CD4-positive, alpha-beta memory T cell (primary cell): ENCODE results near the gene PSMB8. TPM values are rescaled to one million over a fixed set of nuclear protein-coding genes. Genes with fewer than 3 reads are reported as not detected.

Experiments used
- CTCF ChIA-PET: fragments of 350-600 bp; sonication (Branson Sonifier 250); formaldehyde crosslinking; loops from one replicate; lab custom pipeline; 2021; ENCODE audit warnings: inconsistent platforms; ENCODE audit not compliant: partially characterized antibody; lab: Charles Lee
- POLR2A ChIA-PET: fragments of 350-600 bp; sonication (Branson Sonifier 250); formaldehyde crosslinking; loops from one replicate; lab custom pipeline; 2021; ENCODE audit not compliant: partially characterized antibody; lab: Charles Lee
- DNase-seq, 5 donors: peaks; one replicate each; pipeline versions ENCODE4 v3.0.0 to v3.0.0-alpha.2; 2020 to 2022; ENCODE audit warnings: mixed read lengths in 1 of 5
- H3K27ac ChIP-seq: one replicate; pipeline ENCODE4 v1.7.0; 2013; ENCODE audit warnings: low read depth, low read length
- H3K27me3 ChIP-seq: 2 replicates; pipeline ENCODE4 v1.7.0; 2013; ENCODE audit warnings: mild to moderate bottlenecking, low read length, moderate library complexity; ENCODE audit not compliant: insufficient read depth
- H3K36me3 ChIP-seq: 2 replicates; pipeline ENCODE4 v1.7.0; 2013; ENCODE audit warnings: mild to moderate bottlenecking, low read length, moderate library complexity; ENCODE audit not compliant: insufficient read depth
- H3K4me1 ChIP-seq: 2 replicates; pipeline ENCODE4 v1.7.0; 2013; ENCODE audit warnings: mild to moderate bottlenecking, low read length, moderate library complexity; ENCODE audit not compliant: insufficient read depth
- H3K4me3 ChIP-seq, 2 donors: one replicate each; pipeline ENCODE4 v1.7.0; 2013; ENCODE audit warnings: low read length in 2 of 2, mild to moderate bottlenecking in 1 of 2
- H3K9me3 ChIP-seq, 2 donors: one replicate each; pipeline ENCODE4 v1.7.0; 2013; ENCODE audit warnings: low read length in 2 of 2, control low read depth in 1 of 2; ENCODE audit not compliant: control insufficient read depth in 1 of 2
- H3K27ac Mint-ChIP-seq, 7 donors: one replicate each; pipeline ENCODE4 v1.8.0; 2020 to 2021; ENCODE audit warnings: mixed read lengths in 7 of 7, mild to moderate bottlenecking in 6 of 7, inconsistent platforms in 3 of 7, moderate library complexity in 3 of 7
- H3K27me3 Mint-ChIP-seq, 2 donors: one replicate each; pipeline ENCODE4 v1.8.0; 2020 to 2021; ENCODE audit warnings: mixed read lengths in 2 of 2
- H3K36me3 Mint-ChIP-seq, 2 donors: one replicate each; pipeline ENCODE4 v1.8.0; 2020 to 2021; ENCODE audit warnings: mixed read lengths in 2 of 2, inconsistent platforms in 1 of 2, mild to moderate bottlenecking in 1 of 2
- H3K4me1 Mint-ChIP-seq, 4 donors: one replicate each; pipeline ENCODE4 v1.8.0; 2020 to 2021; ENCODE audit warnings: mixed read lengths in 4 of 4, mild to moderate bottlenecking in 1 of 4
- H3K4me3 Mint-ChIP-seq, 8 donors: one replicate each; pipeline ENCODE4 v1.8.0; 2020 to 2021; ENCODE audit warnings: mixed read lengths in 8 of 8, mild to moderate bottlenecking in 7 of 8, moderate library complexity in 6 of 8, inconsistent platforms in 3 of 8
- H3K9me3 Mint-ChIP-seq, 8 donors: one replicate each; pipeline ENCODE4 v1.8.0; 2020 to 2021; ENCODE audit warnings: mixed read lengths in 8 of 8, mild to moderate bottlenecking in 5 of 8, inconsistent platforms in 3 of 8, moderate library complexity in 1 of 8
- intact Hi-C: fragments of 100-400 bp; cut with micrococcal nuclease; formaldehyde crosslinking; loops from one replicate; pipeline ENCODE4 v1.15.1; 2023
- polyA plus RNA-seq, 2 donors: library from polyadenylated mRNA; unstranded; fragments of 300-500 nt; fragmentation: Illumina TruSeq; gene quantifications; one replicate each; pipeline ENCODE4 v1.2.3, GENCODE V29; 2021
- total RNA-seq, 2 experiments: library from RNA; stranded (reverse); gene quantifications; one replicate each; pipeline ENCODE4 v1.2.3, GENCODE V29; 2021

Gene PSMB8
- total and polyA plus RNA-seq, 4 experiments from 2014 or later, result 134 to 426 (median 251) TPM

DNA sequence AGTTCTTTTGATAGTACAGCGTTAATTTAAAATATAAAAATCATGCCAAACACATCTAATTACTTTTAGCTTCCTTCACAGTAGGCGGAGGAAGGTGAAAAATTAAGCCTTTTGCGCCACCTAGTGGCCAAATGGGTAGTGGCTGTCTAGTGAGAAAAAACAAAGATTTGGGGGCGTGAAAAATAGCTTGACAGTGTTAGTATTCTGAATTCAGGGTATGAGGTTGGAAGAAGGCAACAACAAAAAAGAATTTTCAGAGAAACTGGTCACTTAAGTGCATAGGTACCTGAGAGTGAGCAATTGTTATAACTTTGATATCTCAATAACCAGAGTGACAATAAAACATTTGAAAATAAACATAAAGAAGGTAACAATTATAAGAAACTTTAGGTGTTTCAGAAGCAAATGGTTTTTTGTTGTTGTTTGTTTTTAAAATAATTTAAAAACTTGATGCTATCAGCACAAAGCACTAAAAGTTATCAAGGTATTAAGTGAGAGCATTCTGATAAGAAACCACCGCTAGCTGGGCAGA is 24.5 kb upstream of the PSMB8 start:
- intact Hi-C loops, result loop anchor here (1.0 to 5.0 kb wide), 7 partner anchors 14 to 456 kb away; partner anchors contain the start of genes PSMB9 and TAP2
- no peak overlapping the region for H3K27ac ChIP-seq
- peak overlapping the region in 1 of 7 donors; percentile 0 for H3K27ac Mint-ChIP-seq
- H3K27me3 ChIP-seq, result no peaks in the 10 kb centered on the region
- H3K4me3 ChIP-seq, result no peak overlapping the region
- peaks cover 0 to 3% of the 10 kb centered on the region in 2 donors for H3K27me3 Mint-ChIP-seq
- POLR2A ChIA-PET, result interaction anchor here (0.7 to 6.9 kb wide), 12 partner anchors 9 to 336 kb away, joined by 3 to 270 read pairs (median 6); partner anchors contain the start of genes HSD17B8, PSMB8, PSMB9 and TAP1
- H3K4me1 ChIP-seq, result peaks cover 21% of the 10 kb centered on the region
- H3K36me3 Mint-ChIP-seq, result peaks cover 0 to 2% of the 10 kb centered on the region in 2 donors
- peak; percentile 80 to 85 (median 84) for DNase-seq
- H3K4me3 Mint-ChIP-seq, result no peak overlapping the region
- CTCF ChIA-PET, result interaction anchor here (0.6 to 10.8 kb wide), 44 partner anchors 9 to 981 kb away, joined by 3 to 263 read pairs (median 5); partner anchors contain the start of genes HLA-DMA, HLA-DMB, PSMB8 and PSMB9
- peaks cover 19 to 35% (median 28%) of the 10 kb centered on the region in 4 donors for H3K4me1 Mint-ChIP-seq
- H3K9me3 ChIP-seq, result no peaks in the 10 kb centered on the region
- H3K36me3 ChIP-seq, result no peaks in the 10 kb centered on the region
- H3K9me3 Mint-ChIP-seq, result peaks cover 0 to 5% (median 0%) of the 10 kb centered on the region in 8 donors

DNA sequence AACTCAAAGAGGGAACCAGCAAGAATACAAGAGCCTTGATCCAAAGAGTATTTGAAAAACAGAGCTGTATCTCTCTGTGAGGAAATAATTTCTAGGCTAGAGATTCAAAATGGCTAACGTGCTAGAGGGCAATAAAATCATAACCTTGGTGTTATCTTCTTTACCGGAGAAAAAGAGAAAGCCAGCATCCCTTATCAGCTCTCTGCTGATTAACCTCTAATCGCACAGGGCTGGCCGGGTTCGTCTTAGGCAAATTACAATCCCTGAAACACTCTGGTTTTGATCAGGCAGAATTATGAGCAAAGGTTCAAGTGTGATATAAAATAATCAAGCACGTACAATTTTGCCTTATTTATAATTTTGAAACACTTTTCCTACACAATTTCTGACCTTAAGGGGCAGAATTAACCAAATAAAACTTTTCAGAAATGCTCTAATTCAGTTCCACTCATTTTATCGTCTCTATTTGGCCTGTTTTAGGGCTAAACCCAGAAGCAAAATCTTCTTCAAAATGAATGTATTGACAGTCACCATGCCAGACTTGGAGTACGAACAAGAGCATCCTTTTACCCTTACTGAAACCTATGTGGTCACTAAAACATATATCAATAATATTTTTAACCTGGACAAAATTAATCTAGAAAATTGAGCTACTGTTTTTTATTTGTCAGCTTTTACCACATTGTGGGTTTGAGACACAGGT is 23.9 kb upstream of the PSMB8 start:
- Histone ChIP-seq H3K4me1 (peaks cover 21% of the 10 kb centered on the region), H3K27me3 (no peaks in the 10 kb centered on the region), H3K27ac (peak overlapping the region; percentile 10), H3K4me3 (no peak overlapping the region), H3K9me3 (no peaks in the 10 kb centered on the region), H3K36me3 (no peaks in the 10 kb centered on the region)
- Mint-ChIP-seq H3K4me3 (peak overlapping the region in 4 of 8 donors; percentile 41 to 71 (median 50)), H3K4me1 (peaks cover 20 to 35% (median 28%) of the 10 kb centered on the region in 4 donors), H3K36me3 (peaks cover 3 to 4% of the 10 kb centered on the region in 2 donors), H3K27me3 (peaks cover 0 to 3% of the 10 kb centered on the region in 2 donors), H3K27ac (peak overlapping the region; percentile 38 to 93 (median 78)), H3K9me3 (peaks cover 0 to 5% (median 0%) of the 10 kb centered on the region in 8 donors)
- intact Hi-C loops, result loop anchor here (1.0 to 5.0 kb wide), 7 partner anchors 13 to 455 kb away; partner anchors contain the start of genes PSMB9 and TAP2
- DNase-seq, result no peak
- POLR2A ChIA-PET, result interaction anchor here (0.9 to 6.9 kb wide), 11 partner anchors 8 to 176 kb away, joined by 3 to 270 read pairs (median 6); partner anchors contain the start of genes PSMB8, PSMB9, TAP1 and TAP2
- CTCF ChIA-PET, result interaction anchor here (0.6 to 10.8 kb wide), 43 partner anchors 8 to 458 kb away, joined by 3 to 263 read pairs (median 5); partner anchors contain the start of genes HLA-DMA, HLA-DMB, PSMB8 and PSMB9

DNA sequence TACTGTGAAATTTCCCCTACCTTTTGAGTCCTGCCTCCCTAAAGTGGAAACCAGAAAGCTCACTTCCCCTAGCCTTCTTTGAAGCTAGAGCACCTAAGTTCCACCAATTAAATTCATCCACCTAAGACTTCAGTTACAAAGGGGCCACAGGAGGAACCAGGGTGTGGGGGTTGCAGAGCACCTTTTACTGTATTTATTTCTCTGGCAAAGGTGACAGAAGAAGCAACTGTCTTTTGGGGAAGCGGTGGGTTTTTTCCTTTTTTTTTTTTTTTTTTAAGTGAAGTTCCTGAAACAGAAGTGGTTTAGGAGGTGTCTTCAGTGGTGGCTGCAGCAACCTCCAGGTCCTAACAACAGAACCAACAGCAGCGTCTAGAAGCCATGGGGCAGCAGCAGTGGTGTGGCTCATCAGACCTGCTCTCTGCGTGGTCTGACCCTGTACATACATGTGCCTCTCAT is 23.2 kb upstream of the PSMB8 start:
- Histone ChIP-seq H3K27me3 (no peaks in the 10 kb centered on the region), H3K27ac (peak overlapping the region; percentile 10), H3K36me3 (no peaks in the 10 kb centered on the region), H3K9me3 (no peaks in the 10 kb centered on the region), H3K4me1 (peaks cover 21% of the 10 kb centered on the region), H3K4me3 (no peak overlapping the region)
- peak overlapping the region in 5 of 8 donors; percentile 29 to 71 (median 56) for H3K4me3 Mint-ChIP-seq
- H3K27me3 Mint-ChIP-seq, result peaks cover 0 to 3% of the 10 kb centered on the region in 2 donors
- ChIA-PET CTCF (interaction anchor here (0.7 to 10.8 kb wide), 22 partner anchors 11 to 453 kb away, joined by 3 to 263 read pairs (median 12); partner anchors contain the start of genes HLA-DMB, PSMB8, PSMB9 and TAP1), POLR2A (interaction anchor here (1.5 to 6.9 kb wide), 5 partner anchors 11 to 106 kb away, joined by 3 to 270 read pairs (median 30); partner anchors contain the start of genes PSMB8, PSMB9, TAP1 and TAP2)
- peak in 1 of 5 donors; percentile 15 for DNase-seq
- H3K4me1 Mint-ChIP-seq, result peaks cover 20 to 35% (median 28%) of the 10 kb centered on the region in 4 donors
- peaks cover 0 to 2% (median 0%) of the 10 kb centered on the region in 8 donors for H3K9me3 Mint-ChIP-seq
- intact Hi-C loops, result loop anchor here (5.0 kb wide), 1 partner anchor 435 kb away; no protein-coding TSS in a partner anchor
- peaks cover 3 to 8% of the 10 kb centered on the region in 2 donors for H3K36me3 Mint-ChIP-seq
- peak overlapping the region; percentile 38 to 93 (median 78) for H3K27ac Mint-ChIP-seq

DNA sequence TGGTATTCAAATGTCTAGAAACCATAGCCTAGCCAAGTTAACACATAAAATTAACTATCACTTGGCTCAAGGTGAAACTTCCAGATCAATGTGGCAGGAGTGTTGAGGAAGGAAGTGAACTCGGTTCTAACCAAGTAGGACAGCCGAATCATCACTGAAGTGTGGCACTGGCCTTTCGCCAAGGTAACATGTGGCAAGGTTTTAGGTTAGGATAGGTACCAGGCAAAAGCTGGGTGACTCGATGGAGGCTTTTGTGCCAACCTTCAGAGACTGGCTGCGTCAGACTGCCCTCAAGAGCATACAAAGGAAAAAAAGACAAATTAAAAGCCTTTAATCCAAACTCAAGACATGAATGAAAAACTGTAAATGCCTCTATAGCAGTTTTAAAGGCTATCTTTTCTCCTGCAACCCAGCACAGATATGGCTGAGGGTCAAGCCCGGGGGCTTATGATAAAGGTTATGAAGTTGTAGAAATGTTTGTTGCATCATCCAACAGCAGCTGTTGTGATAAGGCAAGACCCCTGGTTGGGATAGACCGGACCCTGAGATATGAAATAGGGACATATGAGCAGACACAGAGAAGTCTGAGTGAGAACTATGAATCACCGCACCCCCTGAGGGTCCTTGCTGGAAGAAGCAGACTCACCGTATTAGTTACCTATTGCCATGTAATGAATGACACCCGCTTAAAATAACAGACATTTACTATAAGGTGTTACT is 22.0 kb upstream of the PSMB8 start:
- H3K27me3 Mint-ChIP-seq, result peaks cover 0 to 3% of the 10 kb centered on the region in 2 donors
- Histone ChIP-seq H3K36me3 (no peaks in the 10 kb centered on the region), H3K4me3 (no peak overlapping the region), H3K27ac (no peak overlapping the region), H3K9me3 (no peaks in the 10 kb centered on the region), H3K4me1 (peaks cover 21% of the 10 kb centered on the region), H3K27me3 (no peaks in the 10 kb centered on the region)
- intact Hi-C loops, result loop anchor here (5.0 kb wide), 1 partner anchor 434 kb away; no protein-coding TSS in a partner anchor
- ChIA-PET POLR2A (interaction anchor here (1.7 to 13.7 kb wide), 3 partner anchors 11 to 107 kb away, joined by 5 to 1160 read pairs (median 31); partner anchors contain the start of genes PSMB8, PSMB9, TAP1 and TAP2), CTCF (interaction anchor here (0.7 to 10.8 kb wide), 3 partner anchors 26 to 162 kb away, joined by 3 to 263 read pairs (median 55); partner anchors contain the start of gene TAP2)
- peaks cover 6 to 18% of the 10 kb centered on the region in 2 donors for H3K36me3 Mint-ChIP-seq
- peak overlapping the region in 5 of 7 donors; percentile 73 to 90 (median 84) for H3K27ac Mint-ChIP-seq
- H3K9me3 Mint-ChIP-seq, result no peaks in the 10 kb centered on the region
- peak overlapping the region in 1 of 8 donors; percentile 13 for H3K4me3 Mint-ChIP-seq
- no peak for DNase-seq
- H3K4me1 Mint-ChIP-seq, result peaks cover 22 to 35% (median 30%) of the 10 kb centered on the region in 4 donors

DNA sequence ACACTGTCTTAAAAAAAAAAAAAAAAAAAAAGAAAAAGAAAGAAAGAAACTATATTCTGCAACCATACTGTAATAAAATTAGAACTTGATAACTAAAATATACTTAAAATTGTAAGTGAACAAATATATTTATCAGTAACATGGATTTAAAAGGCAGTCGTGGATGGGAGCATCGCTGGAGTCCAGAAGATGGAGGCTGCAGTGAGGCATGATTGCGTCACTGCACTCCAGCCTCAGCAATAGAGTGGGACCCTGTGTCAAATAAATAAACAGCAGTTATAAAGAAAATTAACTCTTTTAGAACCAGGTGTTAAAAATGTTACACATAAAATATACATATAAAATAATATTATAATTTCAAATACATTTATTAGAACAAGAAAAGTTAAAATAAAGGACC is 18.9 kb upstream of the PSMB8 start:
- Histone ChIP-seq H3K27me3 (no peaks in the 10 kb centered on the region), H3K36me3 (peaks cover 24% of the 10 kb centered on the region), H3K9me3 (no peaks in the 10 kb centered on the region), H3K4me1 (peaks cover 32% of the 10 kb centered on the region), H3K4me3 (no peak overlapping the region), H3K27ac (no peak overlapping the region)
- Mint-ChIP-seq H3K36me3 (peaks cover 30 to 46% of the 10 kb centered on the region in 2 donors), H3K9me3 (no peaks in the 10 kb centered on the region), H3K4me3 (no peak overlapping the region), H3K4me1 (peaks cover 30 to 58% (median 45%) of the 10 kb centered on the region in 4 donors), H3K27ac (peak overlapping the region in 3 of 7 donors; percentile 33 to 57 (median 34)), H3K27me3 (no peaks in the 10 kb centered on the region)
- DNase-seq, result no peak
- POLR2A ChIA-PET, result interaction anchor here (0.7 to 13.7 kb wide), 3 partner anchors 8 to 675 kb away, joined by 3 to 1160 read pairs (median 31); partner anchors contain the start of genes PSMB8, PSMB9, TAP1 and TAP2
- CTCF ChIA-PET, result interaction anchor here (1.3 to 10.8 kb wide), 2 partner anchors 15 to 23 kb away, joined by 3 to 263 read pairs; partner anchors contain the start of gene TAP2
- intact Hi-C loops, result no loop called here

DNA sequence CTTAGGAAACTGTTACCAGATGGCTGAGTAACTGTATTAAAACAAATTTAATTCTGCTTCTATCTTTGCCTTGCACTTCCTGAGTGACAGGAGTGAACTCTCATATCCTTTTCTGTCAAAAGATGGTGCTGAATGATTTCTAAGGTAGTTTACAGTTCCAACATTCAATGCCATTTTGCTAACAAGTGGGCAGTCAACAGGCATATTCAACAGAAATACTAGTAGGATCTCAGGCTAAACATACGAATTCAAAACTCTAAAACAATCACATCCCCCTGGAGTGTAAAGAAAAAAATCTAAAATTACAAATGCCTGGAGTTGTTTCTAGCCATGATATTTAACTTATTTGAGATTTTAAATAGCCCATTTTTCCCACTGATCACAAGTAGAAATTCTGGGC is 16.8 kb upstream of the PSMB8 start:
- Histone ChIP-seq H3K36me3 (peaks cover 32% of the 10 kb centered on the region), H3K27me3 (no peaks in the 10 kb centered on the region), H3K4me1 (peaks cover 38% of the 10 kb centered on the region), H3K27ac (no peak overlapping the region), H3K9me3 (no peaks in the 10 kb centered on the region), H3K4me3 (no peak overlapping the region)
- Mint-ChIP-seq H3K9me3 (no peaks in the 10 kb centered on the region), H3K27ac (peak overlapping the region; percentile 29 to 75 (median 58)), H3K27me3 (no peaks in the 10 kb centered on the region), H3K36me3 (peaks cover 48 to 65% of the 10 kb centered on the region in 2 donors), H3K4me1 (peaks cover 35 to 58% (median 46%) of the 10 kb centered on the region in 4 donors), H3K4me3 (no peak overlapping the region)
- CTCF ChIA-PET, result interaction anchor here (9.6 kb wide), 1 partner anchor 19 kb away, joined by 480 read pairs; the partner anchor contains the start of genes PSMB8 and TAP2
- intact Hi-C loops, result no loop called here
- POLR2A ChIA-PET, result interaction anchor here (1.4 to 13.7 kb wide), 4 partner anchors 7 to 112 kb away, joined by 6 to 1160 read pairs (median 22); partner anchors contain the start of genes PSMB8, PSMB9, TAP1 and TAP2
- DNase-seq, result no peak
